Activated B cell treated with CpG ODN at 0.5 μM for 24 hours (primary cell): ENCODE measurements around the gene ADGRG2. TPM values are rescaled to one million over a fixed set of nuclear protein-coding genes. Genes with fewer than 3 reads are reported as not detected.

Source experiments
- ATAC-seq: fragments of 200-7000 bp; cut with Tn5 transposase; one replicate; pipeline ENCODE4 v1.10.0; 2021; ENCODE audit warnings: low read depth, mild to moderate bottlenecking, moderate library complexity
- CTCF ChIA-PET: fragments of 350-600 bp; sonication (Branson Sonifier 250); formaldehyde crosslinking; loops from one replicate; lab custom pipeline; 2021; ENCODE audit warnings: antibody characterized with exemption; lab: Charles Lee
- POLR2A ChIA-PET: fragments of 350-600 bp; sonication (Branson Sonifier 250); formaldehyde crosslinking; loops from one replicate; lab custom pipeline; 2021; ENCODE audit warnings: antibody characterized with exemption; lab: Charles Lee
- DNase-seq: peaks from one replicate; pipeline ENCODE4 v3.0.0; 2022
- H3K27ac Mint-ChIP-seq: one replicate; pipeline ENCODE4 v1.8.0; 2020; ENCODE audit warnings: mixed read lengths
- H3K27me3 Mint-ChIP-seq: one replicate; pipeline ENCODE4 v1.8.0; 2021; ENCODE audit warnings: mixed read lengths
- H3K36me3 Mint-ChIP-seq: one replicate; pipeline ENCODE4 v1.8.0; 2021; ENCODE audit warnings: low read depth, mixed read lengths
- H3K4me1 Mint-ChIP-seq: one replicate; pipeline ENCODE4 v1.8.0; 2021; ENCODE audit warnings: mixed read lengths
- H3K4me3 Mint-ChIP-seq: one replicate; pipeline ENCODE4 v1.8.0; 2020; ENCODE audit warnings: mild to moderate bottlenecking, mixed read lengths
- H3K9me3 Mint-ChIP-seq: one replicate; pipeline ENCODE4 v1.8.0; 2020; ENCODE audit warnings: mixed read lengths
- CTCF ChIP-seq: fragments of 200-600 bp; IDR thresholded peaks from one replicate; pipeline ENCODE4 v1.8.0; 2022; ENCODE audit warnings: antibody characterized with exemption, mild to moderate bottlenecking
- intact Hi-C: fragments of 100-400 bp; cut with micrococcal nuclease; formaldehyde crosslinking; loops from one replicate; pipeline ENCODE4 v1.15.1; 2024
- total RNA-seq: library from RNA; stranded (reverse); gene quantifications from 2 replicates; pipeline ENCODE4 v1.2.3, GENCODE V29; 2022

The ADGRG2 gene
- total RNA-seq, 1 donor from 2014 or later, result not detected

- Mint-ChIP-seq H3K27ac (no peak overlapping the region), H3K4me3 (no peak overlapping the region), H3K36me3 (no peaks in the 10 kb centered on the region), H3K27me3 (no peaks in the 10 kb centered on the region), H3K9me3 (no peaks in the 10 kb centered on the region), H3K4me1 (no peaks in the 10 kb centered on the region)
- DNase-seq (no peak), ATAC-seq (no peak)
- ChIA-PET POLR2A (no interaction called here), CTCF (no interaction called here)
- TF ChIP-seq CTCF, result no peak
- intact Hi-C loops, result no loop called here
These were observed 21.7 kb downstream of the ADGRG2 start for GRCh38 chrX:19100586-19100985.

- Mint-ChIP-seq H3K4me3 (no peak overlapping the region), H3K27ac (no peak overlapping the region), H3K36me3 (no peaks in the 10 kb centered on the region), H3K27me3 (no peaks in the 10 kb centered on the region), H3K9me3 (no peaks in the 10 kb centered on the region), H3K4me1 (no peaks in the 10 kb centered on the region)
- CTCF ChIA-PET, result no interaction called here
- TF ChIP-seq CTCF, result no peak
- intact Hi-C loops, result no loop called here
- no peak for DNase-seq
- no peak for ATAC-seq
- POLR2A ChIA-PET, result no interaction called here
These were observed 24.6 kb downstream of the ADGRG2 start for GRCh38 chrX:19097553-19098283.

- Mint-ChIP-seq H3K4me1 (no peaks in the 10 kb centered on the region), H3K4me3 (no peak overlapping the region), H3K27ac (no peak overlapping the region), H3K9me3 (no peaks in the 10 kb centered on the region), H3K36me3 (no peaks in the 10 kb centered on the region), H3K27me3 (no peaks in the 10 kb centered on the region)
- no peak for DNase-seq
- no peak for TF ChIP-seq CTCF
- ATAC-seq, result no peak
- CTCF ChIA-PET, result no interaction called here
- POLR2A ChIA-PET, result no interaction called here
- intact Hi-C loops, result no loop called here
These were observed 25.7 kb downstream of the ADGRG2 start for GRCh38 chrX:19096586-19096985.

GRCh38 chrX:19094654-19095053 lies 27.6 kb downstream of the ADGRG2 start:
- DNase-seq, result no peak
- Mint-ChIP-seq H3K27ac (no peak overlapping the region), H3K36me3 (no peaks in the 10 kb centered on the region), H3K27me3 (peaks cover 2% of the 10 kb centered on the region), H3K4me3 (no peak overlapping the region), H3K4me1 (no peaks in the 10 kb centered on the region), H3K9me3 (peaks cover 9% of the 10 kb centered on the region)
- CTCF ChIA-PET, result no interaction called here
- intact Hi-C loops, result no loop called here
- TF ChIP-seq CTCF, result no peak
- no peak for ATAC-seq
- POLR2A ChIA-PET, result no interaction called here

GRCh38 chrX:19091596-19091995 lies 30.7 kb downstream of the ADGRG2 start:
- Mint-ChIP-seq H3K9me3 (peaks cover 12% of the 10 kb centered on the region), H3K27me3 (peaks cover 2% of the 10 kb centered on the region), H3K4me3 (no peak overlapping the region), H3K36me3 (no peaks in the 10 kb centered on the region), H3K27ac (no peak overlapping the region), H3K4me1 (no peaks in the 10 kb centered on the region)
- POLR2A ChIA-PET, result no interaction called here
- CTCF ChIA-PET, result no interaction called here
- ATAC-seq (no peak), DNase-seq (no peak)
- intact Hi-C loops, result no loop called here
- no peak for TF ChIP-seq CTCF
